Measurements from ENCODE around the gene MBD3L1.

Gene MBD3L1

DNA sequence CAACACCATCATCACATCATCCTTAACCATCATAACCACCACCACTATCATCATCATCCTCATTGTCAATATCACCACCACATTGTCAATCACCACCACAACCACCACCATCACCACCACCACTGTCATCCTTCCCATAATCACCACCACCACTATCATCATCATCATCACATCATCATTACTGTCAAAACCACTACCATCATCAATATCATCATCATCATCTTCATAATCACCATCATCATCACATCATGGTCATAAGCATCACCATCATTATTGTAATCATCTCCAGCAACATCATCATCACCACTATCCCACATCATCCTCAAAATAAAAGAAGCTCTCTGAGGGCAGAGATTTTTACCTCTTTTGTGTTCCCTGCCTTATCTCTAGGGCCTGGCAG, 52.2 kb downstream of the MBD3L1 start:
- DNase-seq = no peak

DNA sequence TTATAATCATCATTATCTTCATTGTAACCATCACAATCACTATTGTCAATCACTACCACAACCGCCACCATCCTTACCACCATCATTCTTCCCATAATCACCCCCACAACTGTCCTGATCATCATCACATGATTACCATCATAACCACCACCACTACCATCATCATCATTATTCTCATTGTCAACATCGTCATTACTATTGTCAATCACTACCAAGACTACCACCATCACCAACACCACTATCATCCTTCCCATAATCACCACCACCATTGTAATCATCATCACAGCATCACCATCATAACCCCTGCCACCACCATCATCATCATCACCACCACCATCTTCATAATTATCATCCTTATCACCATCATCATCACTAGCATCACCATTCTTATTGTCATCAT, 55.2 kb downstream of the MBD3L1 start:
- DNase-seq = no peak

DNA sequence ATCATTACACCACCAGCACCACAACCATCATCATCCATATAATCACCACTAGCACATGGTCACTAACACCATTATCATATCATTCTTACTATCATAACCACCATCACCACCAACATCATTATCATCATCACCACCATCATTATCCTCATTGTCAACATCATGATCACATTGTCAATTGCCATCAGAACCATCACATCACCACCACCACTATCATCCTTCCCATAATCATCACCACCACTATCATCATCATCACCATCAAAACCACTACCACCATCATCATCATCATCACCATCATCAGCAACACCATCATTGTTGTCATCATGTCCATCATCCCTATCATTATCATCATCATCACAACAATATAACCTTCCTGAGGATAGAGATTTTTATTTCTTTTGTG, 58.1 kb downstream of the MBD3L1 start:
- DNase-seq = no peak
